SK-N-SH (cell line): ENCODE data around the gene RARRES1. TPM values are rescaled to one million over a fixed set of nuclear protein-coding genes. Genes with fewer than 3 reads are reported as not detected.

Source experiments
- CTCF ChIA-PET: fragments of 300-600, 350-600 bp; formaldehyde crosslinking; extraction: SDS; loops from one replicate; lab custom pipeline; 2021; lab: Yijun Ruan, JAX
- POLR2A ChIA-PET: fragments of 350-600 bp; sonication (Branson Sonifier 250); formaldehyde crosslinking; extraction: SDS; loops from one replicate; lab custom pipeline; 2020; ENCODE audit warnings: antibody characterized with exemption, inconsistent platforms; lab: Yijun Ruan, JAX
- DNase-seq: peaks from one replicate; pipeline ENCODE4 v3.0.0; 2012
- H2AFZ ChIP-seq: fragments of 200-600 bp; sonication (generic); 2 replicates; pipeline ENCODE4 v1.8.1; 2016; ENCODE audit warnings: antibody characterized with exemption, mild to moderate bottlenecking, low read depth
- H3F3A ChIP-seq: fragments of 200-600 bp; sonication (generic); replicated peaks from 2 replicates; pipeline ENCODE3; 2016; ENCODE audit warnings: antibody characterized with exemption, mild to moderate bottlenecking; ENCODE audit not compliant: insufficient read depth
- H3K27ac ChIP-seq, 2 experiments: fragments of 200-500 bp in 1 of 2; fragments of 200-600 bp in 1 of 2; sonication (Bioruptor generic) in 1 of 2; sonication (generic), shearing (Covaris generic) in 1 of 2; 2 replicates each; pipeline versions ENCODE4 v1.5.1 to v1.6.1; 2014 to 2016; ENCODE audit warnings: low read depth in 2 of 2, inconsistent platforms in 1 of 2, low read length in 1 of 2, mild to moderate bottlenecking in 1 of 2, mixed read lengths in 1 of 2
- H3K27me3 ChIP-seq: fragments of 200-600 bp; sonication (generic), shearing (Covaris generic); 2 replicates; pipeline ENCODE4 v1.6.1; 2016; ENCODE audit warnings: mixed run types; ENCODE audit not compliant: insufficient read depth
- H3K36me3 ChIP-seq, 2 experiments: fragments of 200-500 bp in 1 of 2; fragments of 200-600 bp in 1 of 2; sonication (Bioruptor generic) in 1 of 2; sonication (generic) in 1 of 2; replicated peaks in 1 of 2; 2 replicates each; pipeline versions ENCODE3 to v1.5.1; 2014 to 2016; ENCODE audit warnings: low read length in 1 of 2, mild to moderate bottlenecking in 1 of 2; ENCODE audit not compliant: insufficient read depth in 2 of 2, control insufficient read depth in 1 of 2
- H3K4me1 ChIP-seq, 2 experiments: fragments of 200-500 bp in 1 of 2; fragments of 200-600 bp in 1 of 2; sonication (Bioruptor generic) in 1 of 2; sonication (generic), shearing (Covaris generic) in 1 of 2; 2 replicates each; pipeline versions ENCODE4 v1.5.1 to v1.6.1; 2014 to 2016; ENCODE audit warnings: low read depth in 1 of 2, low read length in 1 of 2, mixed run types in 1 of 2; ENCODE audit not compliant: insufficient read depth in 2 of 2, control insufficient read depth in 1 of 2
- H3K4me2 ChIP-seq: fragments of 200-600 bp; sonication (generic), shearing (Covaris generic); 2 replicates; pipeline ENCODE4 v1.6.1; 2017; ENCODE audit warnings: mixed run types
- H3K4me3 ChIP-seq, 2 experiments: fragments of 200-500 bp in 1 of 2; fragments of 200-600 bp in 1 of 2; sonication (Bioruptor generic) in 1 of 2; sonication (generic), shearing (Covaris generic) in 1 of 2; 2 replicates each; pipeline versions ENCODE4 v1.5.1 to v1.8.1; 2014 to 2016; ENCODE audit warnings: low read depth in 2 of 2, inconsistent platforms in 1 of 2, low read length in 1 of 2, mild to moderate bottlenecking in 1 of 2, mixed read lengths in 1 of 2, moderate library complexity in 1 of 2
- H3K79me2 ChIP-seq: fragments of 200-600 bp; sonication (generic); 2 replicates; pipeline ENCODE4 v1.8.1; 2017; ENCODE audit warnings: mild to moderate bottlenecking; ENCODE audit not compliant: insufficient read depth
- H3K9ac ChIP-seq: fragments of 200-600 bp; sonication (generic); 2 replicates; pipeline ENCODE4 v1.6.1; 2017; ENCODE audit warnings: mixed run types
- H3K9me2 ChIP-seq: fragments of 200-600 bp; sonication (generic); 2 replicates; pipeline ENCODE4 v1.6.1; 2017; ENCODE audit warnings: mixed run types
- H3K9me3 ChIP-seq: fragments of 200-600 bp; sonication (generic); 2 replicates; pipeline ENCODE4 v1.6.1; 2017; ENCODE audit warnings: mixed run types, mild to moderate bottlenecking, moderate library complexity
- H4K20me1 ChIP-seq: fragments of 200-600 bp; sonication (generic); 2 replicates; pipeline ENCODE4 v1.6.1; 2017; ENCODE audit warnings: mild to moderate bottlenecking, mixed run types; ENCODE audit not compliant: insufficient read depth
- ELF1 ChIP-seq: IDR thresholded peaks from 2 replicates; pipeline ENCODE4 v1.4.0; 2012
- EP300 ChIP-seq, 2 experiments: IDR thresholded peaks; 2 replicates each; pipeline versions ENCODE4 v1.4.0 to v1.6.1; 2012; ENCODE audit warnings: borderline replicate concordance in 1 of 2, low read depth in 1 of 2, low read length in 1 of 2
- EZH2phosphoT487 ChIP-seq: fragments of 200-600 bp; sonication (generic); IDR thresholded peaks from 2 replicates; pipeline ENCODE4 v1.6.1; 2017; ENCODE audit warnings: low read depth, mixed run types, mild to moderate bottlenecking, antibody characterized with exemption, moderate library complexity, borderline replicate concordance
- FOSL2 ChIP-seq: IDR thresholded peaks from 2 replicates; pipeline ENCODE4 v1.4.0; 2012; ENCODE audit warnings: low read depth, mild to moderate bottlenecking, moderate library complexity, borderline replicate concordance
- FOXJ3 ChIP-seq: sonication (generic); formaldehyde crosslinking; IDR thresholded peaks from 2 replicates; pipeline ENCODE4 v1.5.1; 2020; ENCODE audit warnings: mild to moderate bottlenecking, missing genetic modification reagents
- GABPA ChIP-seq: IDR thresholded peaks from 2 replicates; pipeline ENCODE4 v1.4.0; 2012; ENCODE audit warnings: low read depth, mild to moderate bottlenecking
- GATA2 ChIP-seq: sonication (generic); formaldehyde crosslinking; IDR thresholded peaks from 2 replicates; pipeline ENCODE4 v1.5.0; 2020; ENCODE audit warnings: mild to moderate bottlenecking, missing genetic modification reagents
- JUND ChIP-seq: IDR thresholded peaks from 2 replicates; pipeline ENCODE4 v1.4.0; 2012
- MEF2A ChIP-seq: IDR thresholded peaks from 2 replicates; pipeline ENCODE4 v1.4.0; 2012; ENCODE audit warnings: low read depth, borderline replicate concordance
- MXI1 ChIP-seq: IDR thresholded peaks from 2 replicates; pipeline ENCODE4 v1.6.1; 2012; ENCODE audit warnings: mild to moderate bottlenecking, low read depth, low read length, improper control_type of control experiment
- NFIC ChIP-seq: IDR thresholded peaks from 2 replicates; pipeline ENCODE4 v1.4.0; 2012; ENCODE audit warnings: borderline replicate concordance
- POLR2AphosphoS5 ChIP-seq: IDR thresholded peaks from 2 replicates; pipeline ENCODE4 v1.6.1; 2012; ENCODE audit warnings: low read depth, low read length
- RAD21 ChIP-seq: IDR thresholded peaks from 2 replicates; pipeline ENCODE4 v1.6.1; 2012; ENCODE audit warnings: mild to moderate bottlenecking, low read length
- RCOR1 ChIP-seq: fragments of 150-350 bp; IDR thresholded peaks from 2 replicates; pipeline ENCODE4 v1.6.1; 2017; ENCODE audit warnings: antibody characterized with exemption, low read length
- RFX5 ChIP-seq: IDR thresholded peaks from 2 replicates; pipeline ENCODE4 v1.6.1; 2012; ENCODE audit warnings: mild to moderate bottlenecking, improper control_type of control experiment, low read length
- RXRA ChIP-seq: IDR thresholded peaks from 2 replicates; pipeline ENCODE4 v1.4.0; 2012; ENCODE audit warnings: low read depth, mild to moderate bottlenecking, borderline replicate concordance
- SMC3 ChIP-seq: IDR thresholded peaks from 2 replicates; pipeline ENCODE4 v1.6.1; 2012; ENCODE audit warnings: low read depth, low read length, improper control_type of control experiment
- TAF1 ChIP-seq: IDR thresholded peaks from 2 replicates; pipeline ENCODE4 v1.6.1; 2012; ENCODE audit warnings: low read depth, mild to moderate bottlenecking, low read length, moderate library complexity, borderline replicate concordance
- TCF12 ChIP-seq: IDR thresholded peaks from 2 replicates; pipeline ENCODE4 v1.4.0; 2012
- TEAD4 ChIP-seq: IDR thresholded peaks from 2 replicates; pipeline ENCODE4 v1.4.0; 2012; ENCODE audit warnings: mild to moderate bottlenecking, borderline replicate concordance; ENCODE audit not compliant: insufficient read depth
- WGBS: methylation state at CpG from one replicate; pipeline ENCODE4 v1.1.6; 2017; ENCODE audit warnings: low lambda C conversion rate; 5-methylcytosine and 5-hydroxymethylcytosine counted together
- polyA plus RNA-seq, 3 experiments: library from polyadenylated mRNA; depleted of rRNA; stranded (reverse); fragments of >200 nt; gene quantifications; 2 replicates each; pipeline ENCODE4 v1.2.3, GENCODE V29; 2012
- TF ChIP-seq, protein P1 (sequence below): IDR thresholded peaks from 2 replicates; pipeline ENCODE4 v1.4.0; 2012; ENCODE audit warnings: low read depth
- TF ChIP-seq, protein P2 (sequence below): fragments of 150-350 bp; IDR thresholded peaks from 2 replicates; pipeline ENCODE4 v1.6.1; 2017; ENCODE audit warnings: antibody characterized with exemption, low read length, low read depth, borderline replicate concordance
- TF ChIP-seq, protein P3 (sequence below): IDR thresholded peaks from 2 replicates; pipeline ENCODE4 v1.4.0; 2012; ENCODE audit warnings: low read depth, borderline replicate concordance
- TF ChIP-seq, protein P4 (sequence below): IDR thresholded peaks from 2 replicates; pipeline ENCODE4 v1.4.0; 2012; ENCODE audit warnings: low read depth, borderline replicate concordance
- TF ChIP-seq, protein P5 (sequence below): IDR thresholded peaks from 2 replicates; pipeline ENCODE4; 2012

Gene RARRES1
- polyA plus RNA-seq, 1 of the 3 experiments (the other 2 are of a cell fraction): 0.15 TPM

DNA sequence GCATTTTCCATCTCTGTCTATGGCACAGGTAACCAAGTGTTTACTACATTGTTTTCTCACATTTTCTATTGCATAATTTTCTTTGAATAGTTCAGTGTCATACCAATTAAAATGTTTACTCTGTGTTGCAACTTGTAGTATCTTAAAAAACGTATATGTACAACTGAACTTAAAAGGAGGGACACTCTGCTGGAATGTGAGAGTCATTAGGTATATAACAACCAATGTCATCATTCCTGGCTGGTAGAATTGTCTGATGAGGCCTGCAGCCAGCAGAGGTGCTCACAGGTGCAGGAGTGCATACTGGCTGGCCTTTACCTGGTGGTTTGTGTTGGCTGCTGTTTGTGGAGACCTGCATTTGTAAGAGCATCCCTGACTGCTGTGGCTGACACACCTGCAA is 19.1 kb upstream of the RARRES1 start:
- no peak for TF ChIP-seq JUND
- no peak for TF ChIP-seq SMC3
- no peak for TF ChIP-seq RXRA
- TF ChIP-seq MXI1: no peak
- TF ChIP-seq RCOR1: no peak
- no peak for TF ChIP-seq EP300 (IDR thresholded peaks at IDR 0.05; ENCODE audit: borderline replicate concordance in 1 of 2, low read depth in 1 of 2, low read length in 1 of 2)
- TF ChIP-seq EZH2phosphoT487: no peak
- TF ChIP-seq ELF1: no peak
- no peak for TF ChIP-seq TCF12
- TF ChIP-seq RAD21: no peak
- no peak for TF ChIP-seq RFX5
- TF ChIP-seq, protein P1, sequence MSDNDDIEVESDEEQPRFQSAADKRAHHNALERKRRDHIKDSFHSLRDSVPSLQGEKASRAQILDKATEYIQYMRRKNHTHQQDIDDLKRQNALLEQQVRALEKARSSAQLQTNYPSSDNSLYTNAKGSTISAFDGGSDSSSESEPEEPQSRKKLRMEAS: no peak
- Histone ChIP-seq H3F3A (peaks cover 20% of the 10 kb centered on the region), H3K27ac (no peak overlapping the region), H3K9ac (no peak overlapping the region), H3K9me2 (no peaks in the 10 kb centered on the region), H3K4me2 (no peak overlapping the region), H3K4me3 (no peak overlapping the region), H3K79me2 (no peaks in the 10 kb centered on the region), H4K20me1 (no peaks in the 10 kb centered on the region), H3K36me3 (no peaks in the 10 kb centered on the region), H3K9me3 (no peaks in the 10 kb centered on the region), H2AFZ (no peak overlapping the region), H3K27me3 (no peaks in the 10 kb centered on the region), H3K4me1 (peaks cover 4 to 22% of the 10 kb centered on the region in 2 experiments; a peak in 3 of 4 replicates)
- no peak for DNase-seq
- POLR2A ChIA-PET: no interaction called here
- CTCF ChIA-PET: no interaction called here
- 56% methylated on average over 1 of the region's 1 CpG for WGBS

DNA sequence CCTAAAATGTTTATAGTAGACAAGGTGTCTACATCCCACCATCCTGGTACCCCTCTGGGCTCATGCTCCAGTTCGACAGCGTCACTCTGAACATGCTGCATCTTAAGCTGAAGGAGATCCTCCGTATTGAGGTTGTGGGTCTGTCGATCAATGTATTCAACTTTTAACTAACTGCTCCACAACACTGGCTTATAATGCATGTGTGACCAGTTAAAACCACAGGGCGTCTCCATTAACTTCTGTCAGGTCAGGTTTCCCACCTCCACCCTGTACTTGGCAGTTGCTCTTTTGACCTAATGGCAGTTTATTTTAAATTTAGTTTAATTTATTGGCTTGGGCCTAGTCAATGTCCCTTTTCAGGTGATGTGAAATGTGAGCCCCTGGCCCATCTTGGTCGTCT is 17.8 kb upstream of the RARRES1 start:
- ChIA-PET CTCF (interaction anchor here (0.6 kb wide), 1 partner anchor 22 kb away, joined by 3 read pairs; no protein-coding TSS in a partner anchor), POLR2A (no interaction called here)
- Histone ChIP-seq H3K4me1 (peaks cover 4 to 22% of the 10 kb centered on the region in 2 experiments; a peak in 3 of 4 replicates), H3K4me3 (no peak overlapping the region), H3F3A (peaks cover 18% of the 10 kb centered on the region), H3K79me2 (no peaks in the 10 kb centered on the region), H3K4me2 (no peak overlapping the region), H3K27me3 (no peaks in the 10 kb centered on the region), H3K9me2 (no peaks in the 10 kb centered on the region), H3K27ac (no peak overlapping the region), H2AFZ (no peak overlapping the region), H3K9me3 (no peaks in the 10 kb centered on the region), H3K36me3 (no peaks in the 10 kb centered on the region), H3K9ac (no peak overlapping the region), H4K20me1 (no peaks in the 10 kb centered on the region)
- DNase-seq: no peak
- WGBS: 95% methylated on average over 6 of the region's 6 CpGs
- TF ChIP-seq, protein P2, sequence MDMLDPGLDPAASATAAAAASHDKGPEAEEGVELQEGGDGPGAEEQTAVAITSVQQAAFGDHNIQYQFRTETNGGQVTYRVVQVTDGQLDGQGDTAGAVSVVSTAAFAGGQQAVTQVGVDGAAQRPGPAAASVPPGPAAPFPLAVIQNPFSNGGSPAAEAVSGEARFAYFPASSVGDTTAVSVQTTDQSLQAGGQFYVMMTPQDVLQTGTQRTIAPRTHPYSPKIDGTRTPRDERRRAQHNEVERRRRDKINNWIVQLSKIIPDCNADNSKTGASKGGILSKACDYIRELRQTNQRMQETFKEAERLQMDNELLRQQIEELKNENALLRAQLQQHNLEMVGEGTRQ: no peak
- TF ChIP-seq TAF1 (no peak), NFIC (no peak), FOXJ3 (CRISPR knock-in tag) (no peak), GATA2 (no peak), GABPA (no peak), FOSL2 (no peak), MEF2A (no peak), RFX5 (no peak), TEAD4 (no peak), POLR2AphosphoS5 (no peak)
- TF ChIP-seq, protein P3, sequence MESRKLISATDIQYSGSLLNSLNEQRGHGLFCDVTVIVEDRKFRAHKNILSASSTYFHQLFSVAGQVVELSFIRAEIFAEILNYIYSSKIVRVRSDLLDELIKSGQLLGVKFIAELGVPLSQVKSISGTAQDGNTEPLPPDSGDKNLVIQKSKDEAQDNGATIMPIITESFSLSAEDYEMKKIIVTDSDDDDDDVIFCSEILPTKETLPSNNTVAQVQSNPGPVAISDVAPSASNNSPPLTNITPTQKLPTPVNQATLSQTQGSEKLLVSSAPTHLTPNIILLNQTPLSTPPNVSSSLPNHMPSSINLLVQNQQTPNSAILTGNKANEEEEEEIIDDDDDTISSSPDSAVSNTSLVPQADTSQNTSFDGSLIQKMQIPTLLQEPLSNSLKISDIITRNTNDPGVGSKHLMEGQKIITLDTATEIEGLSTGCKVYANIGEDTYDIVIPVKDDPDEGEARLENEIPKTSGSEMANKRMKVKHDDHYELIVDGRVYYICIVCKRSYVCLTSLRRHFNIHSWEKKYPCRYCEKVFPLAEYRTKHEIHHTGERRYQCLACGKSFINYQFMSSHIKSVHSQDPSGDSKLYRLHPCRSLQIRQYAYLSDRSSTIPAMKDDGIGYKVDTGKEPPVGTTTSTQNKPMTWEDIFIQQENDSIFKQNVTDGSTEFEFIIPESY: no peak
- TF ChIP-seq, protein P4, sequence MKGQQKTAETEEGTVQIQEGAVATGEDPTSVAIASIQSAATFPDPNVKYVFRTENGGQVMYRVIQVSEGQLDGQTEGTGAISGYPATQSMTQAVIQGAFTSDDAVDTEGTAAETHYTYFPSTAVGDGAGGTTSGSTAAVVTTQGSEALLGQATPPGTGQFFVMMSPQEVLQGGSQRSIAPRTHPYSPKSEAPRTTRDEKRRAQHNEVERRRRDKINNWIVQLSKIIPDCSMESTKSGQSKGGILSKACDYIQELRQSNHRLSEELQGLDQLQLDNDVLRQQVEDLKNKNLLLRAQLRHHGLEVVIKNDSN: no peak
- TF ChIP-seq, protein P5, sequence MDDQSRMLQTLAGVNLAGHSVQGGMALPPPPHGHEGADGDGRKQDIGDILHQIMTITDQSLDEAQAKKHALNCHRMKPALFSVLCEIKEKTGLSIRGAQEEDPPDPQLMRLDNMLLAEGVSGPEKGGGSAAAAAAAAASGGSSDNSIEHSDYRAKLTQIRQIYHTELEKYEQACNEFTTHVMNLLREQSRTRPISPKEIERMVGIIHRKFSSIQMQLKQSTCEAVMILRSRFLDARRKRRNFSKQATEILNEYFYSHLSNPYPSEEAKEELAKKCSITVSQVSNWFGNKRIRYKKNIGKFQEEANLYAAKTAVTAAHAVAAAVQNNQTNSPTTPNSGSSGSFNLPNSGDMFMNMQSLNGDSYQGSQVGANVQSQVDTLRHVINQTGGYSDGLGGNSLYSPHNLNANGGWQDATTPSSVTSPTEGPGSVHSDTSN: no peak
